ENCODE results near the gene POTEE.
"Not testable (repeated sequence)": the region's sequence is repeated elsewhere in the genome, so short reads cannot be mapped to it uniquely, and the experiment has no call there.

POTEE gene

GRCh38 chr2:131209030-131209772 lies at the start of gene POTEE:
Gene POTEE (plus strand): TSS chr2:131209536. CDS start chr2:131218403, 8,867 bp downstream.
- DNase-seq (ENCODE audit: low read depth): not testable (repeated sequence)

GRCh38 chr2:131165562-131165961 lies 43.8 kb upstream of the POTEE start:
- DNase-seq (ENCODE audit: low read depth): not testable (repeated sequence)

GRCh38 chr2:131168538-131168937 lies 40.8 kb upstream of the POTEE start:
- DNase-seq (ENCODE audit: low read depth): no peak

- DNase-seq (ENCODE audit: low read depth): not testable (repeated sequence)
Observed at GRCh38 chr2:131178050-131178449, 31.3 kb upstream of the POTEE start.

GRCh38 chr2:131178721-131179418 lies 30.5 kb upstream of the POTEE start:
- not testable (repeated sequence) for DNase-seq (ENCODE audit: low read depth)

GRCh38 chr2:131181451-131181850 lies 27.9 kb upstream of the POTEE start:
- DNase-seq (ENCODE audit: low read depth): not testable (repeated sequence)

GRCh38 chr2:131193421-131193820 lies 15.9 kb upstream of the POTEE start:
- DNase-seq (ENCODE audit: low read depth): not testable (repeated sequence)

GRCh38 chr2:131196186-131196585 lies 13.2 kb upstream of the POTEE start:
- not testable (repeated sequence) for DNase-seq (ENCODE audit: low read depth)

- DNase-seq (ENCODE audit: low read depth): no peak
Observed at GRCh38 chr2:131201098-131201497, 8.2 kb upstream of the POTEE start.

GRCh38 chr2:131207839-131208238 lies 1.5 kb upstream of the POTEE start:
- not testable (repeated sequence) for DNase-seq (ENCODE audit: low read depth)

GRCh38 chr2:131209773-131210104 lies 403 bp downstream of the POTEE start:
- DNase-seq (ENCODE audit: low read depth): not testable (repeated sequence)

GRCh38 chr2:131210434-131211211 lies 1.3 kb downstream of the POTEE start:
- not testable (repeated sequence) for DNase-seq (ENCODE audit: low read depth)

- DNase-seq (ENCODE audit: low read depth): not testable (repeated sequence)
Observed at GRCh38 chr2:131217238-131217986, 8.1 kb downstream of the POTEE start.

- DNase-seq (ENCODE audit: low read depth): not testable (repeated sequence)
Observed at GRCh38 chr2:131235543-131236449, 26.5 kb downstream of the POTEE start.

Data from non-pigmented ciliary epithelial cell (primary cell).